VCaP (cell line): ENCODE measurements around the gene DTD1.

Experiments used
- H3K27ac ChIP-seq: fragments of 450-650 bp; 2 replicates; pipeline ENCODE4 v1.5.1; 2017
- TF ChIP-seq, protein P1 (sequence below): fragments of 450-650 bp; conservative IDR thresholded peaks from 2 replicates; pipeline ENCODE4 v1.5.1; 2017; ENCODE audit warnings: mild to moderate bottlenecking, moderate library complexity

The DTD1 gene

DNA sequence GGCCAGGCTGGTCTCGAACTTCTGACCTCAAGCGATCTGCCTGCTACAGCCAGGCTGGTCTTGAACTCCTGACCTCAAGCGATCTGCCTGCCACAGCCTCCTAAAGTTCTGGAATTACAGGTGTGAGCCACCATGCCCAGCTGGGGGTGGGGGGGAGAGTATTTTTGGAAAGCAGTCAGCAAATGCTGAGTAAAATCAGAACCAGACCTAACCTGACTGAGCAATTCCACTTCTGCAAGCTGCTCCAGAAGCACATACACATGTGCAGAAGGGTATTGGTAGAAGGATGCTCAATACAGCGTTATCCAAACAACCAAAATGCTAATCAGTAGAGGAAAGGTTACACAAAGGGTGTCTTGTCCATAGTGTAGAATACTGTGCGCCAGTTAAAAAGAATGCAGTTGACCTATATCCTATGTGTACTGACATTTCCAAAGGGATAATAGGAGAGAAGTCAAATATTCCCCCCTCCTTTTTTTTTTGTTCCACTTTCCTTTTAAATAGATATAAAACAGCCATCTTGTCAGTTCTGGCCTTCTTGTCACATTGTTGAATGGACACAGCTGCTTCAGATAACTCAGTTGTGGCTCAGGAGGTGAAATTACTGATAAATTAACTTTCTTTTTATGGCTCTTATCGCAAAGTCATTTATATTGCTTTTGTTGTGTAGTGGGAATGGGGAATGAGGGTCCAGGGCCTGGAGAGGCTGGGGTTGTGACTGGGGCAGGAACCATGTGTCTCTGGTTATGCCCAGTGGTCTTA is 74.6 kb downstream of the DTD1 start:
- H3K27ac ChIP-seq, result no peak overlapping the region
- TF ChIP-seq, protein P1, sequence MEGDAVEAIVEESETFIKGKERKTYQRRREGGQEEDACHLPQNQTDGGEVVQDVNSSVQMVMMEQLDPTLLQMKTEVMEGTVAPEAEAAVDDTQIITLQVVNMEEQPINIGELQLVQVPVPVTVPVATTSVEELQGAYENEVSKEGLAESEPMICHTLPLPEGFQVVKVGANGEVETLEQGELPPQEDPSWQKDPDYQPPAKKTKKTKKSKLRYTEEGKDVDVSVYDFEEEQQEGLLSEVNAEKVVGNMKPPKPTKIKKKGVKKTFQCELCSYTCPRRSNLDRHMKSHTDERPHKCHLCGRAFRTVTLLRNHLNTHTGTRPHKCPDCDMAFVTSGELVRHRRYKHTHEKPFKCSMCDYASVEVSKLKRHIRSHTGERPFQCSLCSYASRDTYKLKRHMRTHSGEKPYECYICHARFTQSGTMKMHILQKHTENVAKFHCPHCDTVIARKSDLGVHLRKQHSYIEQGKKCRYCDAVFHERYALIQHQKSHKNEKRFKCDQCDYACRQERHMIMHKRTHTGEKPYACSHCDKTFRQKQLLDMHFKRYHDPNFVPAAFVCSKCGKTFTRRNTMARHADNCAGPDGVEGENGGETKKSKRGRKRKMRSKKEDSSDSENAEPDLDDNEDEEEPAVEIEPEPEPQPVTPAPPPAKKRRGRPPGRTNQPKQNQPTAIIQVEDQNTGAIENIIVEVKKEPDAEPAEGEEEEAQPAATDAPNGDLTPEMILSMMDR, result no peak

DNA sequence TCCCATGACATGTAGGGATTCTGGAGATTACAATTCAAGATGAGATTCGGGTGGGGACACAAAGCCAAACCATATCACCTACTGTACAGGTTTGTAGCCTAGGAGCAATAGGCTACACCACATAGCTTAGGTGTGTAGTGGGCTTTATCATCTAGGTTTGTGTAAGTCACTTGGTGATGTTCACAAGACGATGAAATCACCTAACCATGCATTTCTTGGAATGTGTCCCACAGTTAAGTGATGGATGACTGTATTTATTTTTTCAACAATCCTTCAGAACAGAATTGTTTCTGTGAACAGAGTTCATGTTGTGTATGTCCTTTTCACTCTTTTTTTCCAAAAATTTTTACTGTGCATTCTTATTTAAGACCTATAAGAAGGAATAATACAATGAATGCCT is 76.1 kb downstream of the DTD1 start:
- TF ChIP-seq, protein P1, result no peak

DNA sequence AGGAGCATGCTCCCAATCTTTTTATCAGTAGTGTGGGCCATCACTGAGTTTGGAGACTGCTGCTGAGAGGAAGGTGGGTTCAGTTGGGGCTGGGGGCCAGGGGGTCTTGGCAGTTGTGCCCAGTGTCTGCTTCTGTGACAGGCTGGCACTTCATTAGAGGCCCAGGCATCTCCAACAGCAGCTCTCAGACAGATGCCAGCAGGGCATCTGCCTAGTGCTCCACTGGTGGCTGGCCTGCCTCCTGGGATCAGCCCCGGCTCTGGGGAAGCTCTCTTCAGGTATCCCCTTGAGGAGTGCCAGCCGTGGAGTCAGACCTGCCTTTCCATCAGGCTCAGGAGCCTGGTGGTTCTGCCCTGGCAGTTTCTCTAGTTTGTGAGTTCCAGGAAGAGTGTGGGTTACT is 77.3 kb downstream of the DTD1 start:
- TF ChIP-seq, protein P1, result no peak
- no peak overlapping the region for H3K27ac ChIP-seq

More for the DNA sequence above, 76.1 kb downstream of the DTD1 start:
- no peak overlapping the region for H3K27ac ChIP-seq

DNA sequence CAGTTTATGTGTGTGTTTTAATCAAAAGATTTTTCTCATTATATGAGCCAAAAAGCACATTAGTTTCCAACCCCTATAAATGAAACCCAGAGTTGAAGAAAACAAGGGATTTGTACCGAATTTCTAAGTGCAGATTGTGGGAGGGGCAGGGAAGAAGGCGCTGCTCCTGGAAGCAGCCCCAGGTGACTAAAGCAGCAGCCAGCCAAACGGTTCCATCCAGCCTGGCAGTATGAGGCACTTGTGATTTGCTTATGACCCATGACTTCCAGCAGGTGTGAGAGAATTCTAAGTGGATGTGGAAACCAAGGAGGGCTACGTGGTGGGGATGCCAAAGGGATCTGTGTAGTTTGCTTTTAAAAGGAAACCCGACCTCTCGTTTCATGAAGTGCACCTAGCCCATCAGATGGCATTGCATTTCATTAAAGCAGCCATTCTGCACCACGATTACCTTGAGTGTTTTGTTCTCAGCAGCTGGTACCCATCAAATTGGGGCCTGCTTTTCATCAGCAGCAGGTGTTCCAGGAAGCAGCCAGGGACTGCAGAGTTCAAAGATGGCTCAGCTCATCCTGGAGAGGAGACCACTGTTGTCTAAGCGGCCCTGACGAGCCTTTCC is 79.1 kb downstream of the DTD1 start:
- TF ChIP-seq, protein P1, result no peak
- H3K27ac ChIP-seq, result no peak overlapping the region

DNA sequence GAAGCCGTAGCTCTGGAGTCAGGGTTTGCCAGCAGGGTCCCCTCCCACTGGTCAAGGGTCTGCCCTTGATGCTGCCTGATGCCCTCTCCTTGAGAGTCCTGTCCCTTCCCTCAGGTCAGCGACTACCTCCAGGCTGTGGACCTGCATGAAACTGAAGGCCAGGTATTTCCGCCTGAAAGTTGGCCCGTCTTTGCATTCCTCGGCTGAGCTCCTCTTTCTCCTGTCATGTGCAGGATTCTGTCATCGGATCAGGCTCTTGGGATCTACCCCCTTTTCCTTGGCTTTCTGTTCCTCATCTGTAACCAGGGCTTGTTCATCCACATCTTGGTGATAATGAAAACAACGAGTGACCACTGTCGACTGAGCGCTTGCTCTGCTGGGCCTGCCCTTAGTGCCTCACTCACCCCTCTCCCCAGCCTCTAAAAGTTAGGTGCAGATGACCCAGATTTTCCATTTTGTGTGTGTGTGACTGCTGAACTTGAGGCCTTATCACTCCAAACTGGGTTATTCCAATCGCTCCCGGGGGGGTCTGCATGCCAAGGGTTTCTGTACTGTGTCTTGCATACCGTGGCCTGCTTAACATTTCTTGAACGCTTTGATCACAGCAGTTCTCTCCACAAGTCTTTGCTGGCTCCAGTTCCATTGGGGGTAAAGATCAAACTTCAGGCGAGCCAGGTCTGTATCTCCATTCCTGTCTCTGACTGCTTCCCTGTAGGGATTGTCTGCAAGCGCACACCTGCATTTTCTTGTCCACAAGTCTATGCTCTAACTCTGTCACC is 81.6 kb downstream of the DTD1 start:
- H3K27ac ChIP-seq, result no peak overlapping the region
- TF ChIP-seq, protein P1, result no peak

DNA sequence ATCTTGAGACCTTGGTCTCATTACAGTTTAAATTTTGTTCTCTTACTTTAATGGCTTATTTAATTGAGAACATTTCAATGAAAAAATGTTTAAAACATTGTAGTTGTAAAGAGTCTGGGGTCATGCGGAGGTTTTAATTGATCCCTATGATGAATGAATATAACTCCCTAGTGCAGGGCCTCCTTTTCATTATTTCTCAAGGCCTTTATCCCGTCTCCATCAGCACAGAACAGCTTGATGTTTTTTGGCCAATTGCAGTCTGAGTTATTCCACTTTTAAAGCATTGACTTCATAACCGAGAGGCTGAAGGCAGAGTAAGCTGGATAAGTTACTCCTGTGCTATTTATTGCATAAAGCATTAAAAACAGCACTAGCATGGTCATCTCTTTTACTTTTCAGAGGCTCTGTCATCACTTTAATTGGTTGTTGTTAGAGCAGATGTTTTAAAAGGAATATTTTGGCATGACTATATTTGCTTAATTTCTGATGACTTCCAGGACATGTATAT is 83.4 kb downstream of the DTD1 start:
- TF ChIP-seq, protein P1, result no peak
- H3K27ac ChIP-seq, result no peak overlapping the region

DNA sequence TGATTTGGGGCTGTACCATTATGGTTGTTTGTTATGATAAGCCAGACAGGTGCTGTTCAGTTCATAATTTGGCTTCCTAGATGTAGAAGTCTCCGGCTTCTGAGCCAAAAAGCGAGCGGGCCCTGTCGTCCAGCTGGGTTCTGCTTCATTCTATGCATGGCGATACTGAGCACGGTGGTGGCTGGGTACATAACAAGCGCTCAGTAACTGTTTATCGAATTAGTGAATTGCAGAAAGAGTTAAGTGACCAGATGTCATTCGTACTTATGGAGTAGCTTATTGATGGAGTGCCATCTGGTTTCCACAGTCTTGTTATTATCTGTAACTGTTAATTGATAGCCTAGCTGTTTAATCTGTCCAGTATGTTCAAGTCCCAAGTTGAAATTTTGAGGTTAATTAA is 85.0 kb downstream of the DTD1 start:
- TF ChIP-seq, protein P1, result no peak
- H3K27ac ChIP-seq, result no peak overlapping the region
